Glutamatergic neuron (in vitro differentiated cells): ENCODE results near the gene EVPL. TPM values are rescaled to one million over a fixed set of nuclear protein-coding genes. Genes with fewer than 3 reads are reported as not detected.
"Not testable (repeated sequence)": the region's sequence is repeated elsewhere in the genome, so short reads cannot be mapped to it uniquely, and the experiment has no call there.

Experiments used
- DNase-seq: peaks from one replicate; pipeline ENCODE4 v3.0.0; 2022
- H3K27ac Mint-ChIP-seq: one replicate; pipeline ENCODE4 v1.8.0; 2020; ENCODE audit warnings: mild to moderate bottlenecking, mixed read lengths, inconsistent platforms; ENCODE audit not compliant: unreplicated experiment
- H3K27me3 Mint-ChIP-seq: one replicate; pipeline ENCODE4 v1.8.0; 2020; ENCODE audit warnings: mild to moderate bottlenecking, moderate library complexity, mixed read lengths, inconsistent platforms; ENCODE audit not compliant: unreplicated experiment
- H3K36me3 Mint-ChIP-seq: one replicate; pipeline ENCODE4 v1.8.0; 2020; ENCODE audit warnings: mild to moderate bottlenecking, mixed read lengths, inconsistent platforms; ENCODE audit not compliant: unreplicated experiment
- H3K4me1 Mint-ChIP-seq: one replicate; pipeline ENCODE4 v1.8.0; 2020; ENCODE audit warnings: mild to moderate bottlenecking, low read depth, mixed read lengths, inconsistent platforms; ENCODE audit not compliant: unreplicated experiment
- H3K4me3 Mint-ChIP-seq: one replicate; pipeline ENCODE4 v1.8.0; 2020; ENCODE audit warnings: mild to moderate bottlenecking, mixed read lengths, inconsistent platforms; ENCODE audit not compliant: unreplicated experiment
- H3K9me3 Mint-ChIP-seq: one replicate; pipeline ENCODE4 v1.8.0; 2020; ENCODE audit warnings: mild to moderate bottlenecking, moderate library complexity, mixed read lengths, inconsistent platforms; ENCODE audit not compliant: unreplicated experiment
- CTCF ChIP-seq: fragments of 200-600 bp; sonication (generic); IDR thresholded peaks from one replicate; pipeline ENCODE4 v1.5.0; 2021; ENCODE audit not compliant: partially characterized antibody, unreplicated experiment
- total RNA-seq: library from RNA; stranded (reverse); fragmentation: NEBNext Ultra II Directional; extraction: Animal tissue kit (Norgen Biotek cat#: 25700); gene quantifications from one replicate; pipeline ENCODE4 v1.2.1, GENCODE V29; 2021; ENCODE audit not compliant: unreplicated experiment

The EVPL gene
- total RNA-seq, 1 donor from 2014 or later, result not detected

DNA sequence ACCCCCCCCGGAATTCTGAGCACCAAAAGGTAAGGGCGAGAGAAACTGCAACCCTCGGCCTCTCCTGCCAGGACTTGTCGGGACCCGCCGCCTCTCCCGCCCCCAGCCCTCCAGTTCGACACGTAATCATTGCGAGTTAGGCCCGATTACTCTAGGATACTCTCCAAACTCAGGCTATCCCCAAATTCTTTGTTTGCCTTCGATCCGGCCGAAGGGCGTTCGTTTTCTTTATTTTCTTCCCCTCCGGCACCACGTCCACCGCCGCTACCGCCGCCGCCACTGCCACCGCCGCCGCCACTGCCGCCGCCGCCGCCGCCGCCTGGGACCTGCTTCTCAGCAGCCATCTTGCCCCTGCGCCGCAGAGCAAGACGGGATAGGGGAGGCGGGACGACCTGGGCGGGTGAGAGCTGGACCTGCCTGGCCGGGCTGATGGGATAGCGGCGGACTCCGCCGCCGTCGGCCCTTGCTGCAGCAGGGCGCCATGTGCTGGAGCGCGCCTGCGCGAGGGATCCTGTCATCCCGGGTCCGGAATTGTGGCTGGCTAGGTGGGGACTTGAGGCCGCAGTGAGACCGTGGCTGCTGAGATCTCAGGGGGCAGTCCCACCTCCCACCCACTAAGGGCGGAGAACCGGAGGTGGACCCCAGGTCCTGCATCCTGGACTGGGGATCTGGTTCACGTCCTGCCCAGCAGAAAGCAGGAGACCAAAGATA lies 45.2 kb upstream of the EVPL start, which contains the start of gene SRP68:
Gene SRP68 (minus strand): TSS at position 370 of the 711 bp plus-strand sequence. CDS start 26 bp downstream, at position 344.
- peaks cover 9% of the 10 kb centered on the region for H3K4me1 Mint-ChIP-seq

GRCh38 chr17:76071531-76072147 lies 44.5 kb upstream of the EVPL start:
- Mint-ChIP-seq H3K4me3 (peak overlapping the region; percentile 93), H3K36me3 (no peaks in the 10 kb centered on the region), H3K27ac (peak overlapping the region; percentile 73), H3K4me1 (peaks cover 7% of the 10 kb centered on the region), H3K27me3 (peaks cover 13% of the 10 kb centered on the region), H3K9me3 (peaks cover 4% of the 10 kb centered on the region)
- TF ChIP-seq CTCF, result no peak
- no peak for DNase-seq

More for the DNA sequence above, 45.2 kb upstream of the EVPL start, which contains the start of gene SRP68:
- DNase-seq, result peak; percentile 96
- peak within 1 kb of the TSS; percentile 80 for H3K27ac Mint-ChIP-seq
- TF ChIP-seq CTCF, result no peak
- H3K36me3 Mint-ChIP-seq, result no peaks in the 10 kb centered on the region
- H3K9me3 Mint-ChIP-seq, result peaks cover 5% of the 10 kb centered on the region
- peaks cover 16% of the 10 kb centered on the region for H3K27me3 Mint-ChIP-seq
- peak within 1 kb of the TSS; percentile 93 for H3K4me3 Mint-ChIP-seq

DNA sequence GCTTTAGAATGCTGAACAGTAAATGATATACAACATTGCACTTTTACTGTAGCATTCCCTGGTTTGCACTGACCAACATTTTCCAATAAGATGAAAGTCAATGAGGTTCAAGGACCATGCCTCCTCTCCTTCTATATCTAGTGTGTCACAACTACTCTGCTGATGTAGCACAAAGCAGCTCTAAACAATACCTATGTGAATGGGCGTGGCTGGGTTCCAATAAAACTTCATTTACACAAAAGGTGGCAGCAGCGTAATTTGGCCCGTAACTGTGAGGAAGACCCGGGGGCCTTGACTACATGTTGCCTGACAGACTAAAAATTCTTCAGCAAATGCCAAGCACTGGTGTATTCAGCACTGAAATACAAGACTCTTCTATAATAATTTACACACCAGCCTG lies 38.7 kb upstream of the EVPL start:
- Mint-ChIP-seq H3K4me3 (no peak overlapping the region), H3K4me1 (peaks cover 1% of the 10 kb centered on the region), H3K9me3 (no peaks in the 10 kb centered on the region), H3K27ac (no peak overlapping the region), H3K36me3 (no peaks in the 10 kb centered on the region), H3K27me3 (no peaks in the 10 kb centered on the region)
- no peak for DNase-seq
- TF ChIP-seq CTCF, result no peak

DNA sequence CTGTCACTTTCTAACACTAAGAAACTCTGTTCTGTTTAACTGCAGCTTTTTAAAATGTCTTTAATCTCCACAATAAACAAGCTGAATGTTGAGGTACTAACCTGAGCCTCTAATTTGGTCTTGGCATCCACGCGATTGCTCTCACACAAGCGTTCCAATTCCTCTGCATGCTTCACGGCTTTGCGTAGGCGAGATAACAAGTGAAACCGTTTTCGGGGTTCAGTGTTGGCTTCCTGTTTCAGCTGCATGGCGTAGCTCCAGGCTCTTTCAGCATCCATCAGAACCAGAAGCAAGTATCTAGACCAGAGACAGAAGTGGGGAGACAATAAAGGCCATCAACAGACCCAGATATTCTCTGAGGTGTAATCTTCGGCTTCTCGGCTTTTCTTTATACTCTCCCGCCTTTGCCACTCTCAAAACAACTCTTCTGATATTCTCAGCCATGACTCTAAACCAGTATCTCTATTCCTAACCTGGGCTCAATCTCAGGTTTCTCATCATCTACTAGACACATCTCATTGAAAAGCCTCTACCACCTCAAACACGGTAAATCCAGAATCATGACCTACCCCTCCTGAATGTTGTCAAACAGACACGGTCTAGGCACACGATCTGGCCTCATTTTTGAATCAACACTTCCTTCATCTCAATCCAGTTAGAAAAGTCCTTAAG lies 36.9 kb upstream of the EVPL start:
- no peak for DNase-seq
- Mint-ChIP-seq H3K9me3 (no peaks in the 10 kb centered on the region), H3K27me3 (no peaks in the 10 kb centered on the region), H3K36me3 (no peaks in the 10 kb centered on the region), H3K4me3 (no peak overlapping the region), H3K4me1 (no peaks in the 10 kb centered on the region), H3K27ac (no peak overlapping the region)
- TF ChIP-seq CTCF, result no peak

GRCh38 chr17:76058264-76058663 lies 31.2 kb upstream of the EVPL start:
- not testable (repeated sequence) for H3K27me3 Mint-ChIP-seq, H3K36me3 Mint-ChIP-seq, H3K4me1 Mint-ChIP-seq, H3K27ac Mint-ChIP-seq, H3K4me3 Mint-ChIP-seq, DNase-seq, H3K9me3 Mint-ChIP-seq
